K562 (cell line): ENCODE results near the gene NCOA6. TPM values are rescaled to one million over a fixed set of nuclear protein-coding genes. Genes with fewer than 3 reads are reported as not detected.

Source experiments
- ARID3A ChIP-seq: IDR thresholded peaks from 2 replicates; pipeline ENCODE4 v1.6.1; 2012; ENCODE audit warnings: low read depth, low read length, improper control_type of control experiment, borderline replicate concordance
- CREM ChIP-seq: IDR thresholded peaks from 2 replicates; pipeline ENCODE4 v1.6.1; 2014; ENCODE audit warnings: antibody characterized with exemption, low read depth
- DACH1 ChIP-seq: fragments of 450-650 bp; IDR thresholded peaks from 2 replicates; pipeline ENCODE4 v1.6.1; 2018; ENCODE audit not compliant: partially characterized antibody
- E2F4 ChIP-seq: sonication (generic); formaldehyde crosslinking; IDR thresholded peaks from 2 replicates; pipeline ENCODE4 v1.8.0; 2022; ENCODE audit warnings: mild to moderate bottlenecking, low read depth, missing genetic modification reagents
- EHMT2 ChIP-seq: fragments of 450-650 bp; IDR thresholded peaks from 2 replicates; pipeline ENCODE4 v1.6.1; 2018; ENCODE audit warnings: antibody characterized with exemption
- FOS ChIP-seq: IDR thresholded peaks from 3 replicates; pipeline ENCODE4 v1.6.1; 2011; ENCODE audit not compliant: insufficient read length; ENCODE audit errors: extremely low read depth
- HDAC3 ChIP-seq: fragments of 450-650 bp; IDR thresholded peaks from 2 replicates; pipeline ENCODE4 v1.6.1; 2018; ENCODE audit warnings: borderline replicate concordance, mild to moderate bottlenecking, moderate library complexity; ENCODE audit not compliant: partially characterized antibody
- MAFF ChIP-seq: IDR thresholded peaks from 2 replicates; pipeline ENCODE4 v1.6.1; 2012; ENCODE audit warnings: low read length, improper control_type of control experiment
- NCOA2 ChIP-seq, 2 experiments: fragments of 450-650 bp; IDR thresholded peaks; 2 replicates each; pipeline ENCODE4 v1.6.1; 2018; ENCODE audit warnings: mild to moderate bottlenecking in 2 of 2, moderate library complexity in 1 of 2; ENCODE audit not compliant: partially characterized antibody in 2 of 2
- PHB2 ChIP-seq: fragments of 450-650 bp; IDR thresholded peaks from 2 replicates; pipeline ENCODE4 v1.6.1; 2017; ENCODE audit warnings: low read depth
- PTRF ChIP-seq: fragments of 450-650 bp; IDR thresholded peaks from 2 replicates; pipeline ENCODE4 v1.6.1; 2016; ENCODE audit warnings: mild to moderate bottlenecking, missing genetic modification characterization, missing compliant biosample characterization
- SIN3A ChIP-seq, 2 experiments: fragments of 150-350 bp in 1 of 2; IDR thresholded peaks; 2 replicates each; pipeline ENCODE4 v1.6.1; 2011 to 2016; ENCODE audit warnings: borderline replicate concordance in 2 of 2, low read depth in 2 of 2, low read length in 2 of 2, mild to moderate bottlenecking in 2 of 2, moderate library complexity in 2 of 2; ENCODE audit not compliant: control insufficient read depth in 1 of 2
- SREBF1 ChIP-seq: fragments of 150-350 bp; IDR thresholded peaks from 2 replicates; pipeline ENCODE4 v1.6.1; 2014; ENCODE audit warnings: antibody characterized with exemption, low read depth, low read length, borderline replicate concordance
- ZC3H4 ChIP-seq: sonication (generic); formaldehyde crosslinking; IDR thresholded peaks from 2 replicates; pipeline ENCODE4 v1.9.0; 2021; ENCODE audit warnings: missing genetic modification reagents, borderline replicate concordance
- ZNF24 ChIP-seq: fragments of 450-650 bp; IDR thresholded peaks from 2 replicates; pipeline ENCODE4 v1.6.1; 2016
- ZNF277 ChIP-seq: fragments of 250-450 bp; sonication (Bioruptor Pico); IDR thresholded peaks from 2 replicates; pipeline ENCODE4 v1.8.0; 2022; ENCODE audit warnings: inconsistent platforms, mild to moderate bottlenecking, moderate library complexity, borderline replicate concordance
- ZNF512 ChIP-seq: IDR thresholded peaks from 2 replicates; pipeline ENCODE4 v1.6.1; 2016; ENCODE audit warnings: missing genetic modification characterization, missing compliant biosample characterization
- ZNF589 ChIP-seq: fragments of 200-800 bp; sonication (Bioruptor generic); IDR thresholded peaks from 2 replicates; pipeline ENCODE4 v1.6.1; 2016; ENCODE audit warnings: low read depth, missing genetic modification characterization, missing compliant biosample characterization
- ZNF699 ChIP-seq: fragments of 250-450 bp; sonication (Bioruptor Pico); IDR thresholded peaks from 2 replicates; pipeline ENCODE4 v1.8.0; 2021; ENCODE audit warnings: mild to moderate bottlenecking, moderate library complexity; ENCODE audit not compliant: insufficient replicate concordance
- ZNF764 ChIP-seq: fragments of 250-450 bp; sonication (Bioruptor Pico); IDR thresholded peaks from 2 replicates; pipeline ENCODE4 v1.4.0; 2020; ENCODE audit warnings: low read depth, mild to moderate bottlenecking, moderate library complexity
- polyA plus RNA-seq, 8 experiments: library from polyadenylated mRNA; depleted of rRNA in 4 of 8; stranded (reverse) in 5 of 8; unstranded in 3 of 8; fragments of >200 nt; fragmentation: Nextera tagmentation in 2 of 8; fragmentation: Illumina TruSeq in 1 of 8; extraction: Ambion mirVana in 2 of 8; extraction: Trizol in 1 of 8; gene quantifications; 2 replicates each; pipeline versions ENCODE4 v1.2.1 to v1.2.3, GENCODE V29; 2011 to 2014; ENCODE audit warnings: inconsistent platforms in 1 of 8, missing spikeins in 1 of 8
- total RNA-seq, 7 experiments: library from RNA; depleted of rRNA in 6 of 7; stranded (reverse); fragments of >200 nt in 6 of 7; fragmentation: Illumina TruSeq in 2 of 7; extraction: Trizol in 2 of 7; gene quantifications; 2 replicates each; pipeline versions ENCODE4 v1.2.1 to v1.2.3, GENCODE V29; 2011 to 2021; ENCODE audit warnings: low replicate concordance in 1 of 7

The NCOA6 gene
- total and polyA plus RNA-seq, 9 of the 15 experiments (the other 6 are each of a cell fraction or from before 2014, with no cell fraction given), result 6.1 to 25.0 (median 9.5) TPM

GRCh38 chr20:34825530-34826362 is at the start of gene NCOA6 (continued):
- TF ChIP-seq CREM (no peak; the same call in 1 of the 2 replicates), ZNF277 (CRISPR knock-in tag) (no peak), ZC3H4 (CRISPR knock-in tag) (no peak), ZNF589 (no peak), E2F4 (CRISPR knock-in tag) (no peak), PTRF (tag) (0 out of 2 replicates have a peak, but pooled peaks have one; percentile 18), ZNF764 (no peak), SREBF1 (no peak), DACH1 (no peak), EHMT2 (no peak), ARID3A (no peak), ZNF512 (tag) (no peak), ZNF24 (no peak), HDAC3 (no peak), FOS (no peak), NCOA2 (IDR thresholded peaks at IDR 0.05; ENCODE audit: partially characterized antibody in 2 of 2) (no peak), MAFF (no peak), SIN3A (IDR thresholded peaks at IDR 0.05; ENCODE audit: borderline replicate concordance in 2 of 2, control insufficient read depth in 1 of 2, low read depth in 2 of 2, low read length in 2 of 2) (0 out of 4 replicates have a peak, but pooled peaks of 1 of the 2 experiments have one; percentile 55), ZNF699 (CRISPR knock-in tag) (no peak), PHB2 (no peak)
